CD1c-positive myeloid dendritic cell (primary cell): ENCODE results near the gene COLGALT1.
A peak's percentile ranks its signal among the peaks of the same experiment; 100 is the strongest.
"Not testable (repeated sequence)": the region's sequence is repeated elsewhere in the genome, so short reads cannot be mapped to it uniquely, and the experiment has no call there.

ENCODE experiments used
- DNase-seq: peaks from one replicate; pipeline ENCODE4 v3.0.0-alpha.2; 2016; ENCODE audit errors: extremely low spot score

The COLGALT1 gene

DNA sequence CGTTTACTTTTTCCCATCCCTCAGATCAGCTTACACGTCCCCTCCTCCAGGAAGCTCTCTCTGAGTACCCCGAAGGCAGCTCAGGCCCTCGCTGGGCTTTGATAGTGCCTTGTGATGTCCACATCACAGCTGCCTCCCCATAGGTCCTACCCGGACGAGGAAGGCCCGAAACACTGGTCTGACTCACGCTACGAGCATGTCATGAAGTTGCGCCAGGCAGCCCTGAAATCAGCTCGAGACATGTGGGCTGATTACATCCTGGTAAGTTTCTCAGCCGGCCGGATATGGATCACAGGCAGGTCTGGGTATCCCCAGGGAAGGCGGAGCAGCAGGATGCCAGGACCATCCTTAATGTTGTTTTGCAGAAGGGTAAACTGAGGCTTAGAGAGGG lies 4.8 kb downstream of the COLGALT1 start:
- DNase-seq = peak; percentile 94

DNA sequence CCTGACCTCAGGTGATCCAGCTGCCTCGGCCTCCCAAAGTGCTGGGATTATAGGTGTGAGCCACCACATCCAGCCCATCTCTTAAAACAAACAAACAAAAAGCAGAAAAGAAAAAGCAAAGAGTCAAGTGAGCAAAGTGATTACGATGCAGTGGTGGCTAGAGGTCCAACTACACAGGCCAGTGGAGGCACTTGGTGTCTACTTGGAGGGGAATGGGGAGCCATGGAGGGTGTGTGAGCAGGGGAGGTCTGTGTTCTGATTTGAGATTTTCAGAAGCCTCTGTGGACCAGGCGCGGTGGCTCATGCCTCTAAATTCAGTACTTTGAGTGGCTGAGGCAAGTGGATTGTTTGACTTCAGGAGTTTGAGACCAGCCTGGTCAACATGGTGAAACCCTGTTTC lies 6.6 kb downstream of the COLGALT1 start:
- no peak for DNase-seq

DNA sequence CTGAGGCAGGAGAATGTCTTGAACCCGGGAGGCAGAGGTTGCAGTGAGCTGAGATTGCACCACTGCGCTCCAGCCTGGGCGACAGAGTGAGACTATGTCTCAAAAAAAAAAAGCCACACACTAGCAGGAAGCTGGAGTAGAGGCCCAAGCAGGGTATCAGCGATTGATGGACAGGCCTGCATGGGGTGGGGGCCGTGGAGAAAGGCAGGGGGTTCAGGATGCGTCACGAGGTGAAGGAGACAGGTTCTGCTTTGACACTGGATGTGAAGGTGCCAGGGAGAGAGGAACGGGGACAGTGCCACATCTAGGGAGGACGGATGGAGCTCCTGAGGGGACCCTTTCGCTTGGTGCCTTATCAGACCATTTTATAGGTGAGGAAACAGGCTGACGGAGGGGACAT lies 7.1 kb downstream of the COLGALT1 start:
- no peak for DNase-seq

DNA sequence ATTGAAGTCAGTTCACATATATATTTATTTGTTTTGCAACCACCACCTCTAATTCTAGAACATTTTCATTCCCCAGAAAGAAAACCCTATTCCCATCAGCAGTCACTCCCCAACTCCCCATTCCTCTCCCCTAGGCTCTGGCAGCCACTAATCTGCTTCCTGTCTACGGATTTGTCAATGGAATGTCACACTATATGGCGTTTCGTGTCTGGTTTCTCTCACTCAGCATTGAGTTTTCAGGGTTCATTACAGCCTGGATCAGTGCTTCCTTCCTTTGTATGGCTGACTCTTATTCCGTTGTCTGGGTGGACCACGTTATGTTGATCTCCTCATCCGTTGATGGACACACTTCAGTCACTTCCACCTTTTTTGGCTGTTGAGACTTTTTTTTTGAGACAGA lies 9.3 kb downstream of the COLGALT1 start:
- no peak for DNase-seq

DNA sequence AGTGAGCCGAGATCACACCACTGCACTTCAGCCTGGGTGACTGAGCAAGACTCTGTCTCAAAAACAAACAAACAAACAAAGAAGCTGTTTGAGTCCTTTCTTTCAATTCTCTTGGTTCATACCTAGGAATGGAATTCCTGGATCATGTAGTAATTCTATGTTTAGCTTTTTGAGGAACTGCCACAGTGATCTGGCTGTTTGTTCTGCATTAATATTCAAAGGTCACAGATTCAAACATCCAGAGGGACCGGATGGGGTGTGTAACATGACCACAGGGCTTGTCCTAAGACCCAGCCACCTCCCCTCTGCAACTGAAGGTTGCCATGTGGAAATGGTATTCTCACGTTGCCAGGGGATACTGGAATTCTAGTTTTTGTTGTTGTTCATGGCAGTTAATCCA lies 10.2 kb downstream of the COLGALT1 start:
- peak; percentile 24 for DNase-seq

DNA sequence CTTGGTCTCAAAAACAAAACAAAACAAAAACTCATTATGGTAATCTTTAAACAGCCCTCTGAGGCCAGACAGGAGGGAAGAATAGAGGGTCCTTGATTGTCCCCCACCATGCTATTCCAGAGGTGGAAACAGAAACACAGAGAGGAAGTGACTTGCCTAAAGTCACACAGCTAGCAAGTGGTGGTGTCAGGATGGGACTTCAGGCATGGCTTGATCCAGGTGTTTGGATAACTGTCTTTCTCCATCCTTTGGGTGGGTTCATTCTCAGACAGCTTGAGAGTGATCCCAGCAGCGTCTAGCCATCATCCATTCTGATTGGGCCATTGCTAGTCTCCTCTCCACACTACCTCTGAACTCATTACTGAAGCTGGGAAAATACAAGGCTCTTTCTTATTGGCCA lies 12.5 kb downstream of the COLGALT1 start:
- no peak for DNase-seq

DNA sequence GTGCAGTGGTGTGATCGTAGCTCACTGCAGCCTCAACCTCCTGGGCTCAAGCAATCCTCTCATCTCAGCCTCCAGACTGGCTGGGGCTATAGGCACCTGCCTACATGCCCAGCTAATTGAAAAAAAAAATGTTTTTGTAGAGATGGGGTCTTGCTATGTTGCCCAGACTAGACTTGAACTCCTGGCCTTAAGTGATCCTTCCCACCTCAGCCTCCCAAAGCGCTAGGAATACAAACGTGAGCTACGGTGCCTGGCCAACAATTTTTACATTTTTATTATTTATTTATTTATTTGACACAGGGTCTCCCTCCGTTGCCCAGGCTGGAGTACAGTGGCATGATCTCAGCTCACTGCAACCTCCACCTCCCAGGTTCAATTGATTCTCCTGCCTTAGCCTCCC lies 14.8 kb downstream of the COLGALT1 start:
- not testable (repeated sequence) for DNase-seq

DNA sequence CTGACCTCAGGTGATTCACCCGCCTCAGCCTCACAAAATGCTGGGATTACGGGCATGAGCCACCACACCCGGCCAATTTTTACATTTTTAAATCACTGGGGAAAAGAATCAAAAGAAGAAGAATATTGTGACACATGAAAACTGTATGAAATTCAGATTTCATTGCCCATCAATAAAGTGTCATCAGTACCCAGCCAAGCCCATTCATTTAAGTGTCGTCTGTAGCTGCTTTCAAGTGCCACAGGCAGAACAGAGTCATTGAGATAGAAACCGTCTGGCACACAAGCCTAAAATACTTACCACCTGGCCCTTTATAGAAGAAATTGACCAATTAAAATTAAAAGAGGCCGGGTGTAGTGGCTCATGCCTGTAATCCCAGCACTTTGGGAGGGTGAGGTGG lies 15.3 kb downstream of the COLGALT1 start:
- DNase-seq = no peak

DNA sequence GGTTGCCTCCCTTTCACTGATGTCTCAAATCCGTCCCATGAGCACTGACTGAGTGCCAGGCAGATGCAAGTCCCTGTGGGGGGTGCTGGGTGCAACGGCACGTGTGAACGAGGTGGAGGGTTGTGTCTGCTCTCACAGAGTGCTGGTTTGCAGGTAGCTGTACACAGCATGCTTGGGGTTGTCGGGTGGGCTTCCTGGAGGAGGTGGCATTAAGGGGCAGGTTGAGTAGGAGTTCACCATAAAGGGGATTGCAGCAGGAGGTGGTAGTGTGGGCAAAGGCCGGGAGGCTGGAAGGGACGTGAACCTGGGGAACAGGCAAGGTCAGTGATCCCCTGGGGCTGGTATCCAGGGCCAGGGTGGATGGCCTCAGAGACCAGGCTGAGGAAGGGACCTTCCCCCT lies 17.2 kb downstream of the COLGALT1 start:
- DNase-seq = no peak

DNA sequence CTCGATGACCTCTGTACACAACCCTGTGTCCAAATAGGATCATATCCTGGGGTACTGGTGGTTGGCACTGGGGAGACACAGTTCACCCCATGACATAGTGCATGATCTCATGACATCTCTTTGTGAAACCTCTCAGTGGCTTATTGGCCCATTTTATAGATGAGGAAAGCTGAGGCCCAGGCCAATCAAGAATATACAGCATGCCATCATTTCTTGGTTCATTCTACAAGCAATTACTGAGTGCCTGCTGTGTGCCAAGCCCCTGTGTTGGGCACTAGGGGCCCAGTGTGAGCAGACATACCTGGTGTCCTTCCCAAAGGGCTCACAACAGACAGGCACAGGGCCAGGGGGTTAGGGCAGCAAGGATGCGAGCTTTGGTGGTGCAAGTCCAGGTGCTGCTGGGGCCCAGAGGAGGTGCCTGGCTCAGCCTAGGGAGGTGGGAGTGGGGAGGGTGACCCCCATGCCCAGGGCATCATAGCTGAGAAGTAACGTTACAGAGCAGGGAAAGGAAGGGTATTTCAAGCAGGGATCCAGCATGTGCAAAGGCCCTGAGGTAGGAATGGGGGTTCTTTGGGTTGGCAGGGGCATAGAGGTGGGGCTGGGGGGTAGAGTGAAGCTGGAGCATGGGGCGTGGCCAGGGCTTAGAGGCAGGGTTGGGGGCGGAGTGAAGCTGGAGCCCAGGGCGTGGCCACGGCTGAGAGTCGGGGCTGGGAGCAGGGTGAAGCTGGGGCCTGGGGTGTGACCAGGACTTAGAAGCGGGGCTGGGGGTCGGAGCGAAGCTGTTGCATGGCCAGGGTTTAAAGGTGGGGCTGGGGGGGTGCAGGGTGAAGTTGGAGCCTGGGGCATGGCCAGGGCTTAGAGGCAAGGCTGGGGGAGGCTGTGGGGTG lies 20.7 kb downstream of the COLGALT1 start:
- DNase-seq = no peak

DNA sequence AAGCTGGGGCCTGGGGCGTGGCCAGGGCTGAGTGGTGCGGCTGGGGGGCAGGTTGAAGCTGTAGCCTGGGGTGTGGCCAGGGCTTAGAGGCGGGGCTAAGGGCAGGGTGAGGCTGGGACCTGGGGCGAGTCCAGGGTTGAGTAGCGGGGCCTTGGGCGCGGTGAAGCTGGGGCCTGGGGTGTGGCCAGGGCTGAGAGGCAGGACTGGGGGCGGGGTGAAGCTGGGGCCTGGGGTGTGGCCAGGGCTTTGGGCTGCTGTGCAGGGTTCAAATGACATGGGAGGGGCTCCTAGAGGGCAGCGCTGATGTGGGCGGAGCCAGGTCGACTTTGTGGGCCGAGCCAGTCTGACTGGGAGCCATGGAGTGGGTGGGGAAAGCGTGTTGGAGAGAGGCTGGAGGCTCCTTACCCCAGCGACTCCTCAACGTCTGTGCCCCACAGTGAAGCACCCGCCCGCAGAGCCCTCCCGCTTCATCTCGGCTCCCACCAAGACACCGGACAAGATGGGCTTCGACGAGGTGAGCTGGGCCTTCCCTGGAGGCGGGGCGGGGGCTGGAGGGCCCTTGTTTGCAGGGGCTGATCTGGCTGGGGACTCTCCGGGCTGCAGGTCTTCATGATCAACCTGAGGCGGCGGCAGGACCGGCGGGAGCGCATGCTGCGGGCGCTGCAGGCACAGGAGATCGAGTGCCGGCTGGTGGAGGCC lies 21.5 kb downstream of the COLGALT1 start:
- DNase-seq = peak; percentile 46

DNA sequence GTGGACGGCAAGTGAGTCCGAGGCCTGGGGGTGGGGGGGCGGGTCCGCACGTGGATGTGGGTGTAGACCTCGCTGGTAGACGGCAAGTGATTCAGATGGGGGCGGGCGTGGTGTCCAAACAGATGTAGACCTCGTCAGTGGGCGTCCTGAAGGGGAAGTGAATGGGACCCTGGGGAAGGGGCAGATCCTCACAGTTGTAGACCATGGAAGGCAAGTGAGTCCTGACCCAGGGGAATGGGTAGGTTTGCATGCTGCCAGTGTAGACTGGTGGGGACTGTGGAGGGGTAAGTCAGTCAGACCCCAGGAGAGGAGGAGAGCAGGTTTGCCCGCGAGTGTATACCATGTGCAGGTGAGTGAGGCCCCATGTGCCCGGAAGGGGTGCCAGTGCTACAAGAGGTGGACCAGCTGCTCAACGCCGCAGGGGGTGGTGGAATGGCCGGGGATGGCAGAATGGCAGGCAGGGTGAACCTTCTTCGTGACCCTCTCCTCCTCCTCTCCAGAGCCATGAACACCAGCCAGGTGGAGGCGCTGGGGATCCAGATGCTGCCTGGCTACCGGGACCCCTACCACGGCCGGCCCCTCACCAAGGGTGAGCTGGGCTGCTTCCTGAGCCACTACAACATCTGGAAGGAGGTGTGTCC lies 22.1 kb downstream of the COLGALT1 start:
- peak; percentile 69 for DNase-seq

DNA sequence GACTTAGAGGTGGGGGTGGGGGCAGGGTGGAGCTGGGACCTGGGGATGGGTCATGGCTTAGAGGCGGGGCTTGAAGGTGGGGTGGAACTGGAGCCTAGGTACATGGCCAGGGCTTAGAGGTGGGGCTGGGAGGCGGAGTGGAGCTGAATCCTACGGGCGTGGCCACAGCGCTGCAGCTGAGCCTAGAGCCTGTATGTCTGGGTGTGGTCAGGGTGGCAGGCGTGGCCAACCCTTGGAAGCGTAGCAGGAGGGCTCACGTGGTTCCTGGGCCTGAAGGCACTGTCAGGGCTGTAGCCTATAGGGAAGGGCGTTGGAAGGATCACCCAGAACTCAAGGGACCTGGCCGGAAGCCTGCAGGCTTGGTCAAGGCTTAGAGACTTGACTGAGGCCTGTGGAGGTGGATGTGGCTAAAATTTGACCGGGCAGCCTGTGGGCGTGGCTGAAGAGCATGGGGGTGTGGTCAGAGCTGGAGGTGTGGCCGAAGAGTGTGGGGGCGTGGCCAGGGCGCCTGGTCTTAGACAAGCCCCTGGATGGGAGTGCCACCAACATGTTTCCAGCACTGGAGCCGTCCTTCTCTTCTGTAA lies 24.3 kb downstream of the COLGALT1 start:
- peak; percentile 78 for DNase-seq

DNA sequence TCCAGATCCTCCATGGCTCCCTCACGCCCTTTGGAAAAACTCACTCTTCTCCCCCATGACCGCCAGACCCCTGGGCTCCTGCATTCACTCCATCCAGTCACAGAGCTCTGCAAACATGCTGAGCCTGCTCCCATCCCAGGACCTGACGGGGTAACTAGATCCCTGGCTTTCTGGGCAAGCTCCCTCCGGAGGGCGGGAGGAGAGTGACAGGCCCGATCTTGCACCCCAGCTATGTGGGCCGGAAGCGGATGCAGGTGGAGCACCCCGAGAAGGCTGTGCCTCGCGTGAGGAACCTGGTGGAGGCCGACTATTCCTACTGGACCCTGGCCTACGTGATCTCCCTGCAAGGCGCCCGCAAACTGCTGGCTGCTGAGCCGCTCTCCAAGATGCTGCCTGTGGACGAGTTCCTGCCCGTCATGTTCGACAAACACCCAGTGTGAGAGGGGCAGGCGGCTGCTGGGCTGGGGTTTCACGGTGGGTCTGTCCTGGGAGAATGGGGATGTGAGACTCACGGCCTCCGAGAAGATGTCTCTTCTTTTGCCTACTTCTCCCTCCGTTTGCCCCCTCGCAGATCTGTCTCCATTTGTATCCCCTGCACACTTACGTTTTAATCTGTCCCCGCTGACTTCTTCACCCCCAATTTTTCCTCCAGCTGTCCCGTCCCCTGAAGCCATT lies 25.2 kb downstream of the COLGALT1 start:
- no peak for DNase-seq

DNA sequence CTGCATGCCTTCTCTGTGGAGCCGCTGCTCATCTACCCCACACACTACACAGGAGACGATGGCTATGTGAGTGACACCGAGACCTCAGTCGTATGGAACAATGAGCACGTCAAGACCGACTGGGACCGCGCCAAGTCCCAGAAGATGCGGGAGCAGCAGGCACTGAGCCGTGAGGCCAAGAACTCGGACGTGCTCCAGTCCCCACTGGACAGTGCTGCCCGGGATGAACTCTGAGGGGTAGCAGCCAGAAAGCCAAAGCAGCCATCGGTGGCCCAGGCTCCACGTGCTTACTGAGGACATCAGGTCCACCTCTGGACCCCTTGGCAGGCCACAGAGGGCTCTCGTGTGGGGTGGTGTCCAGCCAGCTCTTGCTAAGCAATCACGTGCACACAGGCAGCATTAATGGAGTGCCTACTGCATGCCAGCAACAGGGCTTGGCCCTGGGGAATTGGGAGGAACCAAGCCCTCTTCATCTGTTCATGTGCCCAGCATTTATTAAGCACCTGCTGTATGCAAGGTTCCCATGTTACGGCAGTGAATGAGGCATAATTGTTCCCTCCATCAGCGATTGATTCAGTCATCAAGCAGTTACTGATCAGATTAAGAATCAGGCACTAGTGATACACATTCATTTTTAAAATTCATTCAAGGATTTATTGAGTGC lies 25.9 kb downstream of the COLGALT1 start:
- no peak for DNase-seq

DNA sequence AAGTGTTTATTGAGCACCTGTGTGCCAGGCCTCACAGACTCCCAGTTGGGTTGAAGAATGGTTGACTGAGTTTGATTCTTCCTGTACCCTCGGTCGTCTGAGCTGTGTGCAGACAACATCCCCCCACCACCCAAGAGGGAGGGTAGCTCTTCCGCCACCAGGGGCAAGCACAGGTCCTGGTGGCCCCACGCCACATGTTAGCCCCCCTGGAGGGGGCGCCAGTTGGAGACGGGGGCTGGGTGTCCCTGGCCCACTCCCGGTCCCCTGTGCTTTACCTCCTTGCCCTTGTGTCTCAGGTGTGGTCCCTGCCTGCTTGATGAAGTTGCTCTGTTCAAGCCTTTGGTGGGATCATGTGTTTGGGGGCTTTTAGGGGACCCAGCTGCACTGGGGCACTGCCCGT lies 27.2 kb downstream of the COLGALT1 start:
- DNase-seq = no peak

DNA sequence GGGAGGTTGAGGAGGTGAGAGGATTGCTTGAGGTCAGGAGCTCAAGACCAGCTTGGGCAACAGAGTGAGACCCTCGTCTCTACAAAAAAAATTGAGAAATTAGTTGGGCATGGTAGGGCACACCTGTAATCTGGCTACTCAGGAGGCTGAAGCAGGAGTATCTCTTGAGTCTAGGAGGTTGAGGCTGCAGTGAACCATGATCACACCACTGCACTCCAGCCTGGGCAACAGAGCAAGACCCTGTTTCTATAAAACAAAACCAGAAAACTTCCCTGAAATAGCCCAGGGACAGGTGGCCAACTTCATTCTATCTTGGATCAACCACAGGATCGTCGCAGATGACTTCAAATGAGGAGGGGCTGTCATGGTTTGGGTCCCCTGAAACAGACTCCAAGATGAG lies 28.7 kb downstream of the COLGALT1 start:
- DNase-seq = no peak

DNA sequence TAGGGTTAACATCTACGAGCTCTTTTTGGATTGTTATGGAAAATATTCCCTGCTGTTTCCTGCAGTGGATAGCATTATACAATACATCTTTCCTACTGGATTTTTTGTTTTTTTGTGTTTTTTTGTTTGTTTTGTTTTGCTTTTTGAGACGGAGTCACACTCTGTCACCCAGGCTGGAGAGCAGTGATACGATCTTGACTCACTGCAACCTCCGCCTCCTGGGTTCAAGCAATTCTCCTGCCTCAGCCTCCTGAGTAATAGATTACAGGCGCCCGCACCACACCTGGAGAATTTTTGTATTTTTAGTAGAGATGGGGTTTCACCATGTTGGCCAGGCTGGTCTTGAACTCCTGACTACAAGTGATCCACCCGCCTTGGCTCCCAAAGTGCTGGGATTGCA lies 29.9 kb downstream of the COLGALT1 start:
- DNase-seq = not testable (repeated sequence)

DNA sequence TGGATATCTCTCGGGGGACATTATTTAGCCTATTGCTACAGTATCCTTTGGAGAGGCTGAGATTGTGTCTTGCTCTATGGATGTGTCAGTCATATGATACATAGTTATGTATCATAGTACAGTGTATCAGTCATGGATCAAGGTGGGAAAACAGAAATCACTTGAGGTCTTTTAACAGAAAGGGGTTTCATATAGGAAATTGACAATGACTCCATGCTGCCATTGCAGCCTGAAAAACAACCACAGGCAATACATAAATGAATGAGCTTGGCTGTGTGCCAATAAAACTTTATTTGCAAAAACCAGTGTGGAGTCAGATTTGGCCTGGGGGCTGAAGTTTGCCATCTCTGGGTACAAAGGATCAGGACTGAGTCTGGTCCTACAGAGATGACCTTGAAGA lies 35.4 kb downstream of the COLGALT1 start:
- DNase-seq = no peak

DNA sequence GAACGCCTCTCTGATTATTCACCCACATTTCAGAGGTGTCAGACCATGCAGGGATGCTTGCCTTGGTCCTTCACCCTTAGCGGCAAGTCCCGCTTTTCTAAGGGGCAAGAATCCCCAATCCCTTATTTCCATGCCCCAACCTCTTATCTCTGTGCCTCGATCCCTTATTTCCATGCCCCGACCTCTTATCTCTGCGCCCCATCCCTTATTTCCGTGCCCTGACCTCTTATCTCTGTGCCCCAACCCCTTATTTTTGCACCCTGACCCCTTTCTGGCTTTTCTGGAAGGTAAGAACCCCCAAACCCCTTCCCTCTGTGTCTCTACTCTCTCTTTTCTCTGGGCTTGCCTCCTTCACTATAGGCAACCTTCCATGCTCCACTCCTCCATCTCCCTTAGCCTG lies 38.8 kb downstream of the COLGALT1 start:
- DNase-seq = not testable (repeated sequence)

DNA sequence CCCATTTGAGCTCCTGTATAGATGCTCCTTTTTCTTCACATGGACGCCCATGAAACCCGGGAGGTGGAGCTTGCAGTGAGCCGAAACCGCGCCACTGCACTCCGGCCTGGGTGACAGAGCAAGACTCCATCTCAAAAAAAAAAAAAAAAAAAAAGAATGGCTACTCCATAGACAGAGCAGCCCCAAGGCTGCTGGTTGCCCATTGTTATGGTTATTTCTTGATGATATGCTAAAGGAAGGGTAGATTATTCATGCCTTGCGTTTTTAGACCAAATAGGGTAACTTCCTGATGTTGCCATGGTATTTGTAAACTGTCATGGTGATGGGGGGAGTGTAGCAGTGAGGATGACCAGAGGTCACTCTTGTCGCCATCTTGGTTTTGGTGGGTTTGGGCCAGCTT lies 42.6 kb downstream of the COLGALT1 start:
- DNase-seq = not testable (repeated sequence)
